ENCODE results near the gene FCAR.
"Not testable (repeated sequence)": the region's sequence is repeated elsewhere in the genome, so short reads cannot be mapped to it uniquely, and the experiment has no call there.

Gene FCAR

GRCh38 chr19:54873990-54874389, at the start of gene FCAR:
Gene FCAR (plus strand): TSS chr19:54874235. CDS start chr19:54874290, 55 bp downstream.
- Histone ChIP-seq H3K27ac (ENCODE audit: low read depth in 2 of 2, low read length in 2 of 2) (no peak within 1 kb of the TSS), H3K4me1 (ENCODE audit: control insufficient read depth in 2 of 2, insufficient read depth in 2 of 2, low read length in 2 of 2) (no peaks in the 10 kb centered on the region), H3K9me3 (ENCODE audit: control insufficient read depth in 2 of 2, low read length in 2 of 2) (no peaks in the 10 kb centered on the region), H3K27me3 (ENCODE audit: control insufficient read depth in 2 of 2, insufficient read depth in 2 of 2, low read length in 2 of 2) (no peaks in the 10 kb centered on the region), H3K4me3 (ENCODE audit: low read length in 2 of 2) (no peak within 1 kb of the TSS), H3K9ac (ENCODE audit: low read depth in 1 of 2, low read length in 2 of 2) (no peak within 1 kb of the TSS), H3K36me3 (ENCODE audit: control insufficient read depth in 2 of 2, insufficient read depth in 2 of 2, low read length in 2 of 2) (no peaks in the 10 kb centered on the region)

- H3K4me1 ChIP-seq (ENCODE audit: control insufficient read depth in 2 of 2, insufficient read depth in 2 of 2, low read length in 2 of 2); H3K9me3 ChIP-seq (ENCODE audit: control insufficient read depth in 2 of 2, low read length in 2 of 2); H3K27ac ChIP-seq (ENCODE audit: low read depth in 2 of 2, low read length in 2 of 2); H3K4me3 ChIP-seq (ENCODE audit: low read length in 2 of 2); H3K9ac ChIP-seq (ENCODE audit: low read depth in 1 of 2, low read length in 2 of 2); H3K36me3 ChIP-seq (ENCODE audit: control insufficient read depth in 2 of 2, insufficient read depth in 2 of 2, low read length in 2 of 2); H3K27me3 ChIP-seq (ENCODE audit: control insufficient read depth in 2 of 2, insufficient read depth in 2 of 2, low read length in 2 of 2): not testable (repeated sequence)
Observed at GRCh38 chr19:54824416-54824815, 49.6 kb upstream of the FCAR start.

- H3K27me3 ChIP-seq (ENCODE audit: control insufficient read depth in 2 of 2, insufficient read depth in 2 of 2, low read length in 2 of 2); H3K9ac ChIP-seq (ENCODE audit: low read depth in 1 of 2, low read length in 2 of 2); H3K4me3 ChIP-seq (ENCODE audit: low read length in 2 of 2); H3K9me3 ChIP-seq (ENCODE audit: control insufficient read depth in 2 of 2, low read length in 2 of 2); H3K36me3 ChIP-seq (ENCODE audit: control insufficient read depth in 2 of 2, insufficient read depth in 2 of 2, low read length in 2 of 2); H3K4me1 ChIP-seq (ENCODE audit: control insufficient read depth in 2 of 2, insufficient read depth in 2 of 2, low read length in 2 of 2); H3K27ac ChIP-seq (ENCODE audit: low read depth in 2 of 2, low read length in 2 of 2): not testable (repeated sequence)
Observed at GRCh38 chr19:54825326-54825725, 48.7 kb upstream of the FCAR start.

GRCh38 chr19:54828064-54828463, 46.0 kb upstream of the FCAR start:
- not testable (repeated sequence) for H3K4me1 ChIP-seq (ENCODE audit: control insufficient read depth in 2 of 2, insufficient read depth in 2 of 2, low read length in 2 of 2); H3K27ac ChIP-seq (ENCODE audit: low read depth in 2 of 2, low read length in 2 of 2); H3K9me3 ChIP-seq (ENCODE audit: control insufficient read depth in 2 of 2, low read length in 2 of 2)

GRCh38 chr19:54832496-54832895, 41.5 kb upstream of the FCAR start, which contains the start of gene KIR2DS4:
Gene KIR2DS4 (plus strand): TSS chr19:54832676.
- H3K4me1 ChIP-seq (ENCODE audit: control insufficient read depth in 2 of 2, insufficient read depth in 2 of 2, low read length in 2 of 2); H3K27ac ChIP-seq (ENCODE audit: low read depth in 2 of 2, low read length in 2 of 2); H3K9me3 ChIP-seq (ENCODE audit: control insufficient read depth in 2 of 2, low read length in 2 of 2); H3K9ac ChIP-seq (ENCODE audit: low read depth in 1 of 2, low read length in 2 of 2); H3K36me3 ChIP-seq (ENCODE audit: control insufficient read depth in 2 of 2, insufficient read depth in 2 of 2, low read length in 2 of 2); H3K27me3 ChIP-seq (ENCODE audit: control insufficient read depth in 2 of 2, insufficient read depth in 2 of 2, low read length in 2 of 2); H3K4me3 ChIP-seq (ENCODE audit: low read length in 2 of 2): not testable (repeated sequence)

More at GRCh38 chr19:54828064-54828463, 46.0 kb upstream of the FCAR start:
- not testable (repeated sequence) for H3K36me3 ChIP-seq (ENCODE audit: control insufficient read depth in 2 of 2, insufficient read depth in 2 of 2, low read length in 2 of 2); H3K9ac ChIP-seq (ENCODE audit: low read depth in 1 of 2, low read length in 2 of 2); H3K27me3 ChIP-seq (ENCODE audit: control insufficient read depth in 2 of 2, insufficient read depth in 2 of 2, low read length in 2 of 2); H3K4me3 ChIP-seq (ENCODE audit: low read length in 2 of 2)

DNA sequence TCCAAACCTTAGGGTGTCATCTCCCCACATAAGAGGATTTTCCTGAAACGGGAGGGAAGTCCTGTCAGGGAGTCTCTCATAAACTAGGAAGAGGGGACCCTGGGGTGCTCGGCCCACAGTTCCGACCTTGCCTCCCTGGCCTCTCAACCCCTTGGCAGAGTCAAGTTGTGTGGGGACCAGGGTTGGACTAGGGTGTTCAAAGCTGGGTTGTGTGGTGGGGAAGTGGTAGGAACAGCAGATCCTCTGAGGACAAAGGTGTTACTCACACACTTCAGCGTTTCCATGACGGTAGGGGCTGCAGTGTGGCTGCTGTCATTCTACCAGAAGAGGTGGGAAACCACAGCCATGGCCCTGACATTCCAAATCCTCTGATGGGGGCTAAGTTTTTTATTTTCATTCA, 38.9 kb upstream of the FCAR start:
- not testable (repeated sequence) for H3K9ac ChIP-seq (ENCODE audit: low read depth in 1 of 2, low read length in 2 of 2); H3K27ac ChIP-seq (ENCODE audit: low read depth in 2 of 2, low read length in 2 of 2); H3K9me3 ChIP-seq (ENCODE audit: control insufficient read depth in 2 of 2, low read length in 2 of 2); H3K4me1 ChIP-seq (ENCODE audit: control insufficient read depth in 2 of 2, insufficient read depth in 2 of 2, low read length in 2 of 2); H3K36me3 ChIP-seq (ENCODE audit: control insufficient read depth in 2 of 2, insufficient read depth in 2 of 2, low read length in 2 of 2); H3K27me3 ChIP-seq (ENCODE audit: control insufficient read depth in 2 of 2, insufficient read depth in 2 of 2, low read length in 2 of 2); H3K4me3 ChIP-seq (ENCODE audit: low read length in 2 of 2)

DNA sequence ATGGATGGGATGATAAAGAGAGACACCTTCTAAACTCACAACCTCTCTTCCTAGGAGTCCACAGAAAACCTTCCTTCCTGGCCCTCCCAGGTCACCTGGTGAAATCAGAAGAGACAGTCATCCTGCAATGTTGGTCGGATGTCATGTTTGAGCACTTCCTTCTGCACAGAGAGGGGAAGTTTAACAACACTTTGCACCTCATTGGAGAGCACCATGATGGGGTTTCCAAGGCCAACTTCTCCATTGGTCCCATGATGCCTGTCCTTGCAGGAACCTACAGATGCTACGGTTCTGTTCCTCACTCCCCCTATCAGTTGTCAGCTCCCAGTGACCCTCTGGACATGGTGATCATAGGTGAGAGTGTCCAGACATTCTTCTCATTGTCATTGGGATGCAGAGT, 36.5 kb upstream of the FCAR start:
- not testable (repeated sequence) for H3K4me3 ChIP-seq (ENCODE audit: low read length in 2 of 2); H3K36me3 ChIP-seq (ENCODE audit: control insufficient read depth in 2 of 2, insufficient read depth in 2 of 2, low read length in 2 of 2); H3K27me3 ChIP-seq (ENCODE audit: control insufficient read depth in 2 of 2, insufficient read depth in 2 of 2, low read length in 2 of 2); H3K9ac ChIP-seq (ENCODE audit: low read depth in 1 of 2, low read length in 2 of 2); H3K27ac ChIP-seq (ENCODE audit: low read depth in 2 of 2, low read length in 2 of 2); H3K9me3 ChIP-seq (ENCODE audit: control insufficient read depth in 2 of 2, low read length in 2 of 2); H3K4me1 ChIP-seq (ENCODE audit: control insufficient read depth in 2 of 2, insufficient read depth in 2 of 2, low read length in 2 of 2)

- H3K4me1 ChIP-seq (ENCODE audit: control insufficient read depth in 2 of 2, insufficient read depth in 2 of 2, low read length in 2 of 2); H3K27me3 ChIP-seq (ENCODE audit: control insufficient read depth in 2 of 2, insufficient read depth in 2 of 2, low read length in 2 of 2); H3K9me3 ChIP-seq (ENCODE audit: control insufficient read depth in 2 of 2, low read length in 2 of 2); H3K4me3 ChIP-seq (ENCODE audit: low read length in 2 of 2); H3K9ac ChIP-seq (ENCODE audit: low read depth in 1 of 2, low read length in 2 of 2); H3K27ac ChIP-seq (ENCODE audit: low read depth in 2 of 2, low read length in 2 of 2); H3K36me3 ChIP-seq (ENCODE audit: control insufficient read depth in 2 of 2, insufficient read depth in 2 of 2, low read length in 2 of 2): not testable (repeated sequence)
Observed at GRCh38 chr19:54843171-54843570, 30.9 kb upstream of the FCAR start.

DNA sequence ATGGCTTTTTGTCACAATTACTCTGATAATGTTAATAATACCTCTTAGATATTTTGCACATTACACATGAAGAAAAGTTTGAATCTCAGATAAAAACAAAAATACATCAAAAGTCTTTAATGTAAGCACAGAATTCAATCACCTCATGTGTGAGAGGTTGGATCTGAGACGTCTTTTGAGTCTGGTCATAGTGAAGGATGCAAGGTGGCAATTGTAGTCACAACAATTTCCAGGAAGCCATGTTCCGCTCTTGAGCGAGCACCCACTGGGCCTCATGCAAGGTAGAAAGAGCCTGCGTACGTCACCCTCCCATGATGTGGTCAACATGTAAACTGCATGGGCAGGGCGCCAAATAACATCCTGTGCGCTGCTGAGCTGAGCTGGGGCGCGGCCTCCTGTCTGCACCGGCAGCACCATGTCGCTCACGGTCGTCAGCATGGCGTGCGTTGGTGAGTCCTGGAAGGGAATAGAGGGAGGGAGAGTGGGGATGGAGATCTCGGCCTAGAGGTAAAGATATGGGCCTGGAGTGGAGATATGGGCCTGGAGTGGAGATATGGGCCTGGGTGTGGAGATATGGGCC, 23.9 kb upstream of the FCAR start, which contains the start of gene KIR3DL2:
Gene KIR3DL2, plus strand, starts transcription at position 383 of the 580 bp plus-strand sequence. Its CDS starts 33 bp downstream, at position 416.
- not testable (repeated sequence) for H3K27me3 ChIP-seq (ENCODE audit: control insufficient read depth in 2 of 2, insufficient read depth in 2 of 2, low read length in 2 of 2); H3K4me3 ChIP-seq (ENCODE audit: low read length in 2 of 2); H3K9ac ChIP-seq (ENCODE audit: low read depth in 1 of 2, low read length in 2 of 2); H3K36me3 ChIP-seq (ENCODE audit: control insufficient read depth in 2 of 2, insufficient read depth in 2 of 2, low read length in 2 of 2); H3K27ac ChIP-seq (ENCODE audit: low read depth in 2 of 2, low read length in 2 of 2); H3K4me1 ChIP-seq (ENCODE audit: control insufficient read depth in 2 of 2, insufficient read depth in 2 of 2, low read length in 2 of 2); H3K9me3 ChIP-seq (ENCODE audit: control insufficient read depth in 2 of 2, low read length in 2 of 2)

DNA sequence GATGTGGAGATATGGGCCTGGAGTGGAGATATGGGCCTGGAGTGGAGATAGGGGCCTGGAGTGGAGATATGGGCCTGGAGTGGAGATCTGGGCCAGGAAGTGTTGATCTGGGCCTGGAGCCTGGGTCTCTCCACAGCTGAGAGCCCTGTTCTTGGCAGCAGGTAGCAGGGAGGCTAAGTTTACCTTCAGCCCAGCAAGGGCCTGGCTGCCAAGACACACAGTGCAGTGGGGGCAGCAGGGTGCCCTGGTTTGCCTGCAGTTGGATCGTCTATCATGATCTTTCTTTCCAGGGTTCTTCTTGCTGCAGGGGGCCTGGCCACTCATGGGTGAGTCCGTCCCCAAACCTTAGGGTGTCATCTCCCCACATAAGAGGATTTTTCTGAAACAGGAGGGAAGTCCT, 23.1 kb upstream of the FCAR start:
- Histone ChIP-seq H3K27ac (ENCODE audit: low read depth in 2 of 2, low read length in 2 of 2) (no peak overlapping the region), H3K4me3 (ENCODE audit: low read length in 2 of 2) (no peak overlapping the region), H3K9me3 (ENCODE audit: control insufficient read depth in 2 of 2, low read length in 2 of 2) (no peaks in the 10 kb centered on the region), H3K27me3 (ENCODE audit: control insufficient read depth in 2 of 2, insufficient read depth in 2 of 2, low read length in 2 of 2) (no peaks in the 10 kb centered on the region), H3K4me1 (ENCODE audit: control insufficient read depth in 2 of 2, insufficient read depth in 2 of 2, low read length in 2 of 2) (no peaks in the 10 kb centered on the region), H3K9ac (ENCODE audit: low read depth in 1 of 2, low read length in 2 of 2) (no peak overlapping the region), H3K36me3 (ENCODE audit: control insufficient read depth in 2 of 2, insufficient read depth in 2 of 2, low read length in 2 of 2) (no peaks in the 10 kb centered on the region)

DNA sequence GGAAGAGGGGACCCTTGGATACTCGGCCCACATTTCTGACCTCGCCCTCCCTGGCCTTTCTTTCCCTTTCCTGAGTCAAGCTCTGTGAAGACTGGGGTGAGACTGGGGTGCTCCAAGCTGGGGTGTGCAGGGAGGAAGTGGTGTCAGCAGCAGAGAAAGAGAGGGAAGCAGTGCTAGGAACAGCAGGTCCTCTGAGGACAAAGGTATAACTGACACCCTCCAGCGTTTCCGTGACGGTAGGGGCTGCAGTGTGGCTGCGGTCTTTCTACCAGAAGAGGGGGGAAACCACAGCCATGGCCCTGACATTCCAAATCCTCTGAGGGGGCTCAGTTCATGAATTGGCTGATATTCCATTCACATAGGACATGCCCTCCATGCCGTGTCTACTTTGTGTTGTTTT, 22.7 kb upstream of the FCAR start:
- Histone ChIP-seq H3K4me3 (ENCODE audit: low read length in 2 of 2) (no peak overlapping the region), H3K9me3 (ENCODE audit: control insufficient read depth in 2 of 2, low read length in 2 of 2) (no peaks in the 10 kb centered on the region), H3K9ac (ENCODE audit: low read depth in 1 of 2, low read length in 2 of 2) (no peak overlapping the region), H3K27ac (ENCODE audit: low read depth in 2 of 2, low read length in 2 of 2) (no peak overlapping the region), H3K36me3 (ENCODE audit: control insufficient read depth in 2 of 2, insufficient read depth in 2 of 2, low read length in 2 of 2) (no peaks in the 10 kb centered on the region), H3K27me3 (ENCODE audit: control insufficient read depth in 2 of 2, insufficient read depth in 2 of 2, low read length in 2 of 2) (no peaks in the 10 kb centered on the region), H3K4me1 (ENCODE audit: control insufficient read depth in 2 of 2, insufficient read depth in 2 of 2, low read length in 2 of 2) (no peaks in the 10 kb centered on the region)

Measured in mucosa of rectum (tissue), 2 donors.